ENCODE data around the gene UNC5A.

DNA sequence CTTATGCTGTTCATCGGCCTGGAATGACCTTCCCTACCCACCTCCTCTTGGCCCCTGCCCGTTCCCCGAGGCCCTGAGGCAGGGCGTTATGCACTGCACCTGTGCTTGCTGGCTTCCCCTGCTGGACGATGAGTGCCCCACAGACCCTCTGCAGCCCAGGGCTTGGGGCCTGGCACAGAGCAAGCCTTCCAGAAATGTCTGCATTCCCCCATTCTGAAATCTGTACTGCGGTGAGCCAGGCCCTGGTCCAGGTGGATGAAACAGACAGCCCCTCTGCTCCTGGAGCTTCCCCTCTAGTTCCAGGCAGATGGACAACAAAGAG is 35.0 kb downstream of the UNC5A start:
- TF ChIP-seq TCF7L2 (IDR thresholded peaks at IDR 0.05; ENCODE audit: low read depth, low read length) = no peak
- TF ChIP-seq, protein P1, sequence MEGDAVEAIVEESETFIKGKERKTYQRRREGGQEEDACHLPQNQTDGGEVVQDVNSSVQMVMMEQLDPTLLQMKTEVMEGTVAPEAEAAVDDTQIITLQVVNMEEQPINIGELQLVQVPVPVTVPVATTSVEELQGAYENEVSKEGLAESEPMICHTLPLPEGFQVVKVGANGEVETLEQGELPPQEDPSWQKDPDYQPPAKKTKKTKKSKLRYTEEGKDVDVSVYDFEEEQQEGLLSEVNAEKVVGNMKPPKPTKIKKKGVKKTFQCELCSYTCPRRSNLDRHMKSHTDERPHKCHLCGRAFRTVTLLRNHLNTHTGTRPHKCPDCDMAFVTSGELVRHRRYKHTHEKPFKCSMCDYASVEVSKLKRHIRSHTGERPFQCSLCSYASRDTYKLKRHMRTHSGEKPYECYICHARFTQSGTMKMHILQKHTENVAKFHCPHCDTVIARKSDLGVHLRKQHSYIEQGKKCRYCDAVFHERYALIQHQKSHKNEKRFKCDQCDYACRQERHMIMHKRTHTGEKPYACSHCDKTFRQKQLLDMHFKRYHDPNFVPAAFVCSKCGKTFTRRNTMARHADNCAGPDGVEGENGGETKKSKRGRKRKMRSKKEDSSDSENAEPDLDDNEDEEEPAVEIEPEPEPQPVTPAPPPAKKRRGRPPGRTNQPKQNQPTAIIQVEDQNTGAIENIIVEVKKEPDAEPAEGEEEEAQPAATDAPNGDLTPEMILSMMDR (IDR thresholded peaks at IDR 0.05) = no peak
- TF ChIP-seq, protein P2, sequence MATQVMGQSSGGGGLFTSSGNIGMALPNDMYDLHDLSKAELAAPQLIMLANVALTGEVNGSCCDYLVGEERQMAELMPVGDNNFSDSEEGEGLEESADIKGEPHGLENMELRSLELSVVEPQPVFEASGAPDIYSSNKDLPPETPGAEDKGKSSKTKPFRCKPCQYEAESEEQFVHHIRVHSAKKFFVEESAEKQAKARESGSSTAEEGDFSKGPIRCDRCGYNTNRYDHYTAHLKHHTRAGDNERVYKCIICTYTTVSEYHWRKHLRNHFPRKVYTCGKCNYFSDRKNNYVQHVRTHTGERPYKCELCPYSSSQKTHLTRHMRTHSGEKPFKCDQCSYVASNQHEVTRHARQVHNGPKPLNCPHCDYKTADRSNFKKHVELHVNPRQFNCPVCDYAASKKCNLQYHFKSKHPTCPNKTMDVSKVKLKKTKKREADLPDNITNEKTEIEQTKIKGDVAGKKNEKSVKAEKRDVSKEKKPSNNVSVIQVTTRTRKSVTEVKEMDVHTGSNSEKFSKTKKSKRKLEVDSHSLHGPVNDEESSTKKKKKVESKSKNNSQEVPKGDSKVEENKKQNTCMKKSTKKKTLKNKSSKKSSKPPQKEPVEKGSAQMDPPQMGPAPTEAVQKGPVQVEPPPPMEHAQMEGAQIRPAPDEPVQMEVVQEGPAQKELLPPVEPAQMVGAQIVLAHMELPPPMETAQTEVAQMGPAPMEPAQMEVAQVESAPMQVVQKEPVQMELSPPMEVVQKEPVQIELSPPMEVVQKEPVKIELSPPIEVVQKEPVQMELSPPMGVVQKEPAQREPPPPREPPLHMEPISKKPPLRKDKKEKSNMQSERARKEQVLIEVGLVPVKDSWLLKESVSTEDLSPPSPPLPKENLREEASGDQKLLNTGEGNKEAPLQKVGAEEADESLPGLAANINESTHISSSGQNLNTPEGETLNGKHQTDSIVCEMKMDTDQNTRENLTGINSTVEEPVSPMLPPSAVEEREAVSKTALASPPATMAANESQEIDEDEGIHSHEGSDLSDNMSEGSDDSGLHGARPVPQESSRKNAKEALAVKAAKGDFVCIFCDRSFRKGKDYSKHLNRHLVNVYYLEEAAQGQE (IDR thresholded peaks at IDR 0.05; ENCODE audit: insufficient read depth in 1 of 2, low read depth in 2 of 2, low read length in 1 of 2) = no peak
